ENCODE data around the gene MED25. TPM values are rescaled to one million over a fixed set of nuclear protein-coding genes. Genes with fewer than 3 reads are reported as not detected.

MED25 gene
- total RNA-seq, 1 donor from 2014 or later, result 25.0 TPM

DNA sequence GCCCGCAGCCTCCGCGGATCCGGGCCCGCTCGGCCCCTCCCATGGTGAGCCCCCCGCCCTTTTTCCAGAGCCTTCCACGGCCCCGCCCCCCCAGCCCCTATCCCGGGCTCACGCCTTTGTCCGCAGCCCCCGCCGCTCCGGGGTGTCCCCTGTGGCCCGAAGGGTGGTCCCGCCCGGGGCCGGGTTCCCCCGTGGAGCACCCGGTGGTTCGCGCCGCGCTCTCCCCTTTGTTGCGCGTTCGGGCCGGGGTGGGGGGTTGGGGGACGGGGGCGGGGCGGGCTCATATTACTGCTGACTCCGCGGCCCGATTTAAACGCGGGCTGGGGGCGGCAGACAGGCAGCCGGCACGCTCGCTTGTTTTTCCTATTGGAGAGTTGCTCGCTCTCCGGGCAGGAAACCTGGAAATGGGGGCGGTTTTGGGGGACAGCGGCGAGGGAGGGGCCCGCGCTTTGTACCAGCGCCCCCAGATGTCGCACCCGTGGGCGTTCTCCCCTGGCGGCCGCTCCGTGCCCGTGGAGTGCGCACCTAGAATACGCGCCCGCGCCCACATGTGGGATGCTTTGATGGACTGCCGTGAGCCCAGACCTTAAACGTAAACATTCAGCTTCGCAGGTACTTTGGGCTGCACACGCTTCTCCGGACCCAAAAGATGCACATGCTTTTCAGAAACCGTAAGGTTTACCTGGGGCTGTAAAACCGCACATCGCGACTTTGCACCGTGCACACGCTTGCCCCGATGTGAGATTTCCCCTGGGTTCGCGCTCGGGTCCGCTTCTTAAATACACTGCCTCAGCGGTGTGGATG is 33.6 kb downstream of the MED25 start:
- TF ChIP-seq, protein P1, sequence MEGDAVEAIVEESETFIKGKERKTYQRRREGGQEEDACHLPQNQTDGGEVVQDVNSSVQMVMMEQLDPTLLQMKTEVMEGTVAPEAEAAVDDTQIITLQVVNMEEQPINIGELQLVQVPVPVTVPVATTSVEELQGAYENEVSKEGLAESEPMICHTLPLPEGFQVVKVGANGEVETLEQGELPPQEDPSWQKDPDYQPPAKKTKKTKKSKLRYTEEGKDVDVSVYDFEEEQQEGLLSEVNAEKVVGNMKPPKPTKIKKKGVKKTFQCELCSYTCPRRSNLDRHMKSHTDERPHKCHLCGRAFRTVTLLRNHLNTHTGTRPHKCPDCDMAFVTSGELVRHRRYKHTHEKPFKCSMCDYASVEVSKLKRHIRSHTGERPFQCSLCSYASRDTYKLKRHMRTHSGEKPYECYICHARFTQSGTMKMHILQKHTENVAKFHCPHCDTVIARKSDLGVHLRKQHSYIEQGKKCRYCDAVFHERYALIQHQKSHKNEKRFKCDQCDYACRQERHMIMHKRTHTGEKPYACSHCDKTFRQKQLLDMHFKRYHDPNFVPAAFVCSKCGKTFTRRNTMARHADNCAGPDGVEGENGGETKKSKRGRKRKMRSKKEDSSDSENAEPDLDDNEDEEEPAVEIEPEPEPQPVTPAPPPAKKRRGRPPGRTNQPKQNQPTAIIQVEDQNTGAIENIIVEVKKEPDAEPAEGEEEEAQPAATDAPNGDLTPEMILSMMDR (IDR thresholded peaks at IDR 0.05), result no peak
- TF ChIP-seq POLR2AphosphoS5 (IDR thresholded peaks at IDR 0.05; ENCODE audit: insufficient read depth in 1 of 2, low read depth in 1 of 2) (peak in 1 of 2 donors; percentile 37), POLR2A (IDR thresholded peaks at IDR 0.05) (no peak)
- no peaks in the 10 kb centered on the region for H3K9me3 ChIP-seq
- intact Hi-C loops (cut with DNase I), result loop anchor here (10.0 kb wide), 1 partner anchor 97 kb away; no protein-coding TSS in a partner anchor
- peak overlapping the region; percentile 83 to 93 for H3K4me3 ChIP-seq
- H3K36me3 ChIP-seq, result peaks cover 0 to 22% of the 10 kb centered on the region in 2 donors
- no peak for DNase-seq (ENCODE audit: extremely low spot score in 2 of 2)
- no peaks in the 10 kb centered on the region for H3K27me3 ChIP-seq
- H3K4me1 ChIP-seq, result peaks cover 36% of the 10 kb centered on the region
- peak overlapping the region; percentile 100 for H3K27ac ChIP-seq

DNA sequence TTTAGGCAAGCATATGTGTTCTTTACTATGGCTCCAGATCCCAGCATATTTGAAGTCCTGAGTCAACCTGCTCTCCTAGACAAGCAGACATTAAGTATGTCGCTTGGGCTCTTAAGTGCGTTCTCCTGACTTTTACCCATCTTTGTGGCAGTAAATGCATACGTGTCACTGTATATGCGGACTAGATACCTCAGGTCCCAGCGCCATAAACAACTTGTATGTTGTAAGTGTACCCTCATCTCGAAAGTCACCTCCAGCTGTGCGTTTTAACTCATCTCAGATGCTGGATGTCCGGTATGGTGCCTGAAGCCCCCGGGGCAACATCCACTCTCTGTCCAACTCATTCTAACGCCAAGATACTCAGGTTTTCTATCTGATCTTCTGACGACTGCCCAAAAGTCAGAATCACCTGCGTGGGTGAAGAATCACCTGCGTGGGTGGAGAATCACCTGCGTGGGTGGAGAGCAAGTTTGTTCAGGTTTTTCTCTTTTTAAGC is 34.6 kb downstream of the MED25 start:
- TF ChIP-seq POLR2A (IDR thresholded peaks at IDR 0.05), result no peak
- TF ChIP-seq POLR2AphosphoS5 (IDR thresholded peaks at IDR 0.05; ENCODE audit: insufficient read depth in 1 of 2, low read depth in 1 of 2), result no peak
- H3K27me3 ChIP-seq, result no peaks in the 10 kb centered on the region
- H3K9me3 ChIP-seq, result no peaks in the 10 kb centered on the region
- peak overlapping the region; percentile 100 for H3K27ac ChIP-seq
- H3K36me3 ChIP-seq, result peaks cover 0 to 31% of the 10 kb centered on the region in 2 donors
- intact Hi-C loops (cut with DNase I), result loop anchor here (10.0 kb wide), 1 partner anchor 98 kb away; no protein-coding TSS in a partner anchor
- DNase-seq (ENCODE audit: extremely low spot score in 2 of 2), result no peak
- H3K4me1 ChIP-seq, result peaks cover 36% of the 10 kb centered on the region
- H3K4me3 ChIP-seq, result peak overlapping the region; percentile 83 to 93

DNA sequence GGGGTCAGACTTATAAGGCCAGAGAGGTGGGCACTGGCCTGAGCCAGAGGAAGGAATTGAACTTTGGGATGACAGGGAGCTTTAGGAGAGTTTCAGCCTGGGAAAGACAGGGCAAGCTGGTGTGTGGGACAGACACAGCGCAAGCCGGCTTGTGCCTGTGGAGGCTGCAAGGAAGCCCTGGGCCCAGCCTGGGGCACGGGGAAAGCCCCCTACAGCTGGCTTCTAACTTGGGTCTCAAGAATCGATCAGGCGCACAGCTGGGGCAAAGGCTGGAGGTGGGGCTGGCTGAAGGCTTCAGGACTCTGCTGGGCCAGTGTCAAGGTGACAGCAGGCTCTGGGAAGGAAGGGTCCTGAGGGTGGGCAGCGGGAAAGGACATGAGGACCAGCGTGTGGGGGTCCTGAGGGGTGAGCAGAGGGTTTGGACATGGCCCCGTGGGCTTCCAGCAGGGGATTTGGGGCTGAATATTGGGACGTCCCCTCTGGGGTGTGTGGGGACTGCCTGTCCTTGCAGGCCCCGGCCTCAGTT is 35.8 kb downstream of the MED25 start:
- peaks cover 0 to 38% of the 10 kb centered on the region in 2 donors for H3K36me3 ChIP-seq
- DNase-seq (ENCODE audit: extremely low spot score in 2 of 2), result no peak
- H3K9me3 ChIP-seq, result no peaks in the 10 kb centered on the region
- H3K27ac ChIP-seq, result no peak overlapping the region
- no peak overlapping the region for H3K4me3 ChIP-seq
- H3K4me1 ChIP-seq, result peaks cover 36% of the 10 kb centered on the region
- H3K27me3 ChIP-seq, result no peaks in the 10 kb centered on the region
- intact Hi-C loops (cut with DNase I), result loop anchor here (10.0 kb wide), 1 partner anchor 99 kb away; no protein-coding TSS in a partner anchor
- TF ChIP-seq, protein P1 (IDR thresholded peaks at IDR 0.05), result no peak
- no peak for TF ChIP-seq POLR2A (IDR thresholded peaks at IDR 0.05)
- TF ChIP-seq POLR2AphosphoS5 (IDR thresholded peaks at IDR 0.05; ENCODE audit: insufficient read depth in 1 of 2, low read depth in 1 of 2), result no peak

DNA sequence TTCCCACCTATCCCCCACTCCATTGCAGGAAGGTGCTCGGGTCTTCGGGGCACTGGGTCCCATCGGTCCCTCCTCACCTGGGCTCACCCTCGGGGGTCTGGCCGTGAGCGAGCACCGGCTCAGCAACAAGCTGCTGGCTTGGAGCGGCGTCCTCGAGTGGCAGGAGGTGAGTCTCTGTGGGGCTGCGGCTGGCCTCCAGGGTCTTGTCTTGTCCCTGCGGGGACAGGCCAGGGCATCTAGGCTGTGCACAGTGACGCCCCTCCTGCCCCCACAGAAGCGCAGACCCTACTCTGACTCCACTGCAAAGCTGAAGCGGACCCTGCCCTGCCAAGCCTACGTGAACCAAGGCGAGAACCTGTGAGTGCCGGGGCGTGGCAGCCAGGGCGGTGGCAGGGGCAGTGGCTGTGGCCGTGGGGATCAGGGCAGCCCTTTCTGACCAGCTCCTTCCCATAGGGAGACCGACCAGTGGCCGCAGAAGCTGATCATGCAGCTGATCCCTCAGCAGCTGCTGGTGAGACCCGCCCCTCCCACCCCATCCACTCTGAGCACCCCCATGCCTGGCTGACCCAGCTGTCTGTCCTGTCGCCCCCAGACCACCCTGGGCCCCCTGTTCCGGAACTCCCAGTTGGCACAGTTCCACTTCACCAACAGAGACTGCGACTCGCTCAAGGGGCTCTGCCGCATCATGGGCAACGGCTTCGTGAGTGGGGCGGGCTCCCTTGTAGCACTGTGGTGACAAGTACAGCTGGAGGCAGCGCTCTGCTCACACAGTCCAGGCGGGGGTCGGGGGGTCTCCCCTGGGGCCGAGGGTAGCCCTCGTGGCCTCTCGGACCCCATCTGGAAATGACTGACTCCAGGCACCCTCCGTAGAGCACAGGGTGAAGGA is 36.5 kb downstream of the MED25 start:
- Histone ChIP-seq H3K36me3 (peaks cover 0 to 38% of the 10 kb centered on the region in 2 donors), H3K4me1 (peaks cover 36% of the 10 kb centered on the region), H3K4me3 (no peak overlapping the region), H3K9me3 (no peaks in the 10 kb centered on the region), H3K27ac (no peak overlapping the region), H3K27me3 (no peaks in the 10 kb centered on the region)
- TF ChIP-seq, protein P1 (IDR thresholded peaks at IDR 0.05), result no peak
- TF ChIP-seq POLR2AphosphoS5 (IDR thresholded peaks at IDR 0.05; ENCODE audit: insufficient read depth in 1 of 2, low read depth in 1 of 2) (no peak), POLR2A (IDR thresholded peaks at IDR 0.05) (no peak)
- no peak for DNase-seq (ENCODE audit: extremely low spot score in 2 of 2)
- intact Hi-C loops (cut with DNase I), result loop anchor here (10.0 kb wide), 1 partner anchor 100 kb away; no protein-coding TSS in a partner anchor

DNA sequence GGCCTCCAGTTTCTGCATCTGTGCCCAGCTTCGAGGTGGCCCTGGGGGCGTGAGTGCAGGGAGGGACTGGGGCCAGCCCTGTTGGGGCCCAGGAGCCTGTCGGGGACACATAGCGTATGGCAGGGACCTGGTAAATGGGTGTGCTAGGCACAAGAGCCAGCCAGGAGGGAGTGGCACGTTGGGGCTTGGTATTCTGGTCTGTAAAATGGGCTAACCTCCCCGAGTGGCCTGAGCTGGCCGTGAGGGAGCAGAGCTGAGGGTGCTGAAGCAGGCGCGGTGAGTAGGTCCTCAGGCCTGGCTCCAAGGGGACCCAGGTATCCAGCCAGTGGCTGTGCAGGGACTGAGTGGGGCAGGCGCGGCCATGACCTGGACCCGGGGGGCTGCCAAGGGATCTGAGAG is 37.2 kb downstream of the MED25 start:
- TF ChIP-seq POLR2A (IDR thresholded peaks at IDR 0.05), result no peak
- TF ChIP-seq POLR2AphosphoS5 (IDR thresholded peaks at IDR 0.05; ENCODE audit: insufficient read depth in 1 of 2, low read depth in 1 of 2), result no peak
- TF ChIP-seq, protein P1 (IDR thresholded peaks at IDR 0.05), result no peak
- H3K4me1 ChIP-seq, result peaks cover 31% of the 10 kb centered on the region
- no peaks in the 10 kb centered on the region for H3K27me3 ChIP-seq
- peaks cover 0 to 38% of the 10 kb centered on the region in 2 donors for H3K36me3 ChIP-seq
- no peak overlapping the region for H3K27ac ChIP-seq
- intact Hi-C loops (cut with DNase I), result loop anchor here (10.0 kb wide), 1 partner anchor 100 kb away; no protein-coding TSS in a partner anchor
- no peak overlapping the region for H3K4me3 ChIP-seq
- no peaks in the 10 kb centered on the region for H3K9me3 ChIP-seq
- DNase-seq (ENCODE audit: extremely low spot score in 2 of 2), result no peak

Data from vagina (tissue), 2 donors.